Stimulated activated effector memory CD8-positive, alpha-beta T cell treated with anti-CD3 and anti-CD28 coated beads, Interleukin-12 subunit alpha, Interleukin-12 subunit beta, amount 100 ng/mL, for 72 hours (primary cell): Measurements from ENCODE around the gene SH2D2A.
"Not testable (repeated sequence)": the region's sequence is repeated elsewhere in the genome, so short reads cannot be mapped to it uniquely, and the experiment has no call there.

Experiments used
- ATAC-seq: fragments of 150-1000 bp; cut with Tn5 transposase; 2 replicates; pipeline ENCODE4 v1.10.0; 2021
- DNase-seq, 2 donors: peaks; one replicate each; pipeline ENCODE4 v3.0.0; 2021 to 2022; ENCODE audit warnings: low spot score in 2 of 2
- H3K27ac Mint-ChIP-seq: one replicate; pipeline ENCODE4 v1.8.0; 2022; ENCODE audit warnings: mild to moderate bottlenecking, mixed read lengths
- H3K36me3 Mint-ChIP-seq: one replicate; pipeline ENCODE4 v1.8.0; 2022; ENCODE audit warnings: mild to moderate bottlenecking, mixed read lengths
- H3K4me1 Mint-ChIP-seq: one replicate; pipeline ENCODE4 v1.8.0; 2022; ENCODE audit warnings: mixed read lengths
- H3K4me3 Mint-ChIP-seq: one replicate; pipeline ENCODE4 v1.8.0; 2022; ENCODE audit warnings: mild to moderate bottlenecking, mixed read lengths
- H3K9me3 Mint-ChIP-seq: one replicate; pipeline ENCODE4 v1.8.0; 2022; ENCODE audit warnings: mixed read lengths

The SH2D2A gene

DNA sequence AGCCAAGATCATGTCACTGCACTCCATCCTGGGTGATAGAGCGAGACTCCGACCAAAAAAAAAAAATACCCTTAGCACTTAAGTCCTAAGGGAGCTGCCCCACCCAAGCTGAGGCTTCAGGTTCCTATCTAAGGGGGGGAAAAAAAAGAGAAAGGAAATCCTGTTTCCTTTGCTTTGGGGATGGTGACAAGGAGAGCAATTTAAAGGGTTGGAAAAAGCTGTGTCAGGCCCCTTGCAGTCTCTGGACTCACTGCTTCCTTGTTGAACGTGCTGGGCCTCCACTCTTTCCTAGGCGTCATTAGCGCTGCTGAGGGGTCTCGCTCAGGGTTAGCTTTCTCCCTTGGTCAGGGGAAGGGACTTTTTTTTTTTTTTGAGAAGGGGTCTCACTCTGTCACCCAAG is 31.2 kb downstream of the SH2D2A start:
- DNase-seq: no peak
- Mint-ChIP-seq H3K9me3 (no peaks in the 10 kb centered on the region), H3K4me3 (no peak overlapping the region), H3K27ac (no peak overlapping the region), H3K36me3 (peaks cover 99% of the 10 kb centered on the region), H3K4me1 (peaks cover 21% of the 10 kb centered on the region)
- no peak for ATAC-seq

DNA sequence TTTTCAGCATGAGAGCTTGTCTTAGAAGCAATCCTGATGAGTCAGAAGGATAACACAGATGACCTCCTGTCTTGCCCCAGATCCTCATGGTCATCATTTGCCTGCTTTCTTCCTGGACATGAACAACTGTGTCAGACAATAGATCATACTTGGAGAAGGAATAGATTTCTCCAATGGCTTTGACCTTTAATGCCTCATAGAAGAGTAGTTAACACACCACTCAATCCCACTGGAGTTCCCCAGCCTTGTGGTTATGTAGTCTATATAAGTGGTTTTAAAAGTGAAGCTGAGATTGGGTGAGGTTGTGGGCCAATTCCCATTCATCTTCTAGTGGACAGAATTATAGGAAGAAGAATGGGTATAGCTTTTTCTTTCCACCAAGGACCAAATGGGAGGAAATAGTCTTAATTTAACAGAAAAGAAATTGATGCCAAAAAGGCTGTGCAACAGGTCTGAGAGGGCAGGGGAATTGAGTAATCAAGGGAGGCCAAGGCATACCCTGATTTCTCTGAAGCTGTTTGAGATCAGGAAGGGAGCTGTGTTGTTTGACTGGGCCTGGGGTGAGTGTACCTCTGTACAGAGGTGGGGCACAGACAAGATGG is 35.0 kb downstream of the SH2D2A start:
- Mint-ChIP-seq H3K4me3 (no peak overlapping the region), H3K36me3 (peaks cover 90% of the 10 kb centered on the region), H3K27ac (peak overlapping the region; percentile 67), H3K9me3 (no peaks in the 10 kb centered on the region), H3K4me1 (peaks cover 38% of the 10 kb centered on the region)
- ATAC-seq (peak; percentile 59), DNase-seq (no peak)

DNA sequence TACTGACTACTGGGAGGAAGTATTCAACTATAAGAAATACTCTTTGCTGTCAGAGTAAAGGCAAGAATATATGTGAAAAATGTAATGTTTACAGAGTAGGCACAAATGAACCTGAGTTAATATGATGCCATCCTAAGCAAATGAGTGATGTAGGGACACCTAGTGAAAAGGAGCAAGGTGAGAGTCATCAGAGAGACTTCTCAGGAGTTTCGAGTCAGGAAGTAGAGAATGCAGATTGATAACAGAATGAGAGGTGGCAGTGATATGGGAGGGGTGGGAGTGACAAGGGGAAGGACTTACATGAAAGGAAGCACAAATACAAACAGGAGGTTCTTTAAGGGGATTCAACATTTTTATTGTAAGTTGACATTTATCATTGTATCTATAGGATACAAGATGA is 39.1 kb downstream of the SH2D2A start:
- Mint-ChIP-seq H3K36me3 (peaks cover 89% of the 10 kb centered on the region), H3K27ac (peak overlapping the region; percentile 10), H3K4me3 (no peak overlapping the region), H3K9me3 (no peaks in the 10 kb centered on the region), H3K4me1 (peaks cover 58% of the 10 kb centered on the region)
- DNase-seq (no peak), ATAC-seq (no peak)

DNA sequence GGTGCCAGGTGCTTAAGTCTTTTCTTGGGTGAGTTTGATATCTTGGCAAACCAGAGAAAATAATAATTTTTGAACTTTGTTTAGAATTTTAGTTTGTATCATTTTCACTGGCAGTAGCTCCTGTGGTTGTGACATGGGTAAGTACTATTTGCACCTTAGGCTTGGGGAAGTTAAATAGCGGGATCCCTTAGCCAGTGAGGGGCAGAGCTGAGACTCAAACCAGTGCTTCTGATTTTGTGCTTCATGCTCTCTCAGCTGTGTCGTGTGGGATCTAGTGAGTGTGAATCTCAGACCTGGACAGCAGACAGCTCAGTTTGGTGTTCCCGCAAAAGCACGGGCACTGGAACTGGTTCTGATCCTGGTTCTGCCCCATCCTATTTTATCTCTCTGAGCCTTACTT is 39.7 kb downstream of the SH2D2A start:
- Mint-ChIP-seq H3K9me3 (no peaks in the 10 kb centered on the region), H3K4me1 (peaks cover 61% of the 10 kb centered on the region), H3K36me3 (peaks cover 89% of the 10 kb centered on the region), H3K27ac (peak overlapping the region; percentile 10), H3K4me3 (no peak overlapping the region)
- DNase-seq (no peak), ATAC-seq (no peak)

DNA sequence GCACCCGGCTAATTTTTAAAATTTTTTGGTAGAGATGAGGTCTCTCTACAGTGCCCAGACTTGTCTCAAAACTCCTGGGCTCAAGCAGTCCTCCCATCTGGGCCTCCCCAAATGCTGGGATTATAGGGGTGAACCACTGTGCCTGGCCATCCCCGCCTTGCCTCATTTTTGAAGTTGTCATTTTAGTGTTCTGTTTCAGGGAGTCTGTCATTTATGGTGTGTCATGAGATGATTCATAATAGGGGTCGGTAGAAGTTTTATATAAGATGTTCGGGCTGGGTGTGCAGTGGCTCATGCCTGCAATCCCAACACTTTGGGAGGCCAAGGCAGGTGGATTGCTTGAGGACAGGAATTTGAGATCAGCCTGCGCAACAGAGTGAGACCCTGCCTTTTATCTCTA is 40.8 kb downstream of the SH2D2A start:
- Mint-ChIP-seq H3K4me3 (peak overlapping the region; percentile 8), H3K4me1 (peaks cover 58% of the 10 kb centered on the region), H3K36me3 (peaks cover 89% of the 10 kb centered on the region), H3K27ac (peak overlapping the region; percentile 10), H3K9me3 (no peaks in the 10 kb centered on the region)
- DNase-seq (no peak), ATAC-seq (peak; percentile 83)

DNA sequence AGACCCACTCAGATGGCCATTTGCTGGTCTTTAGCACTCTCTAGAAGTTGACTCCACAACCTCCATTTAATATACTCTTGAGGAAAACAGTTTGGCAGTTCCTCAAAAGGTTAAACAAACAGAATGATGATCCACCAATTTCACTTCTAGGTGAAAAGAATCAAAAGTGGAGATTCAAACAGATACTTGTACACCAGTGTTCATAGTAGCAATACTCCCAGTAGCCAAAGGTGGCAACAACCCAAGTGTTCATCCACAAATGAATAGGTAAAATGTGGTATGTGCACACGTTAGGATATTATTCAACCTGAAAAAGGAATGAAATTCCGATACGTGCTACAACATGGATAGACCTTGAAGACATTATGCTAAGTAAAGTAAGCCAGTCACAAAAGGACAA is 43.0 kb downstream of the SH2D2A start:
- Mint-ChIP-seq H3K9me3 (no peaks in the 10 kb centered on the region), H3K4me3 (no peak overlapping the region), H3K36me3 (peaks cover 89% of the 10 kb centered on the region), H3K27ac (no peak overlapping the region), H3K4me1 (peaks cover 76% of the 10 kb centered on the region)
- DNase-seq: no peak
- ATAC-seq: peak; percentile 77

DNA sequence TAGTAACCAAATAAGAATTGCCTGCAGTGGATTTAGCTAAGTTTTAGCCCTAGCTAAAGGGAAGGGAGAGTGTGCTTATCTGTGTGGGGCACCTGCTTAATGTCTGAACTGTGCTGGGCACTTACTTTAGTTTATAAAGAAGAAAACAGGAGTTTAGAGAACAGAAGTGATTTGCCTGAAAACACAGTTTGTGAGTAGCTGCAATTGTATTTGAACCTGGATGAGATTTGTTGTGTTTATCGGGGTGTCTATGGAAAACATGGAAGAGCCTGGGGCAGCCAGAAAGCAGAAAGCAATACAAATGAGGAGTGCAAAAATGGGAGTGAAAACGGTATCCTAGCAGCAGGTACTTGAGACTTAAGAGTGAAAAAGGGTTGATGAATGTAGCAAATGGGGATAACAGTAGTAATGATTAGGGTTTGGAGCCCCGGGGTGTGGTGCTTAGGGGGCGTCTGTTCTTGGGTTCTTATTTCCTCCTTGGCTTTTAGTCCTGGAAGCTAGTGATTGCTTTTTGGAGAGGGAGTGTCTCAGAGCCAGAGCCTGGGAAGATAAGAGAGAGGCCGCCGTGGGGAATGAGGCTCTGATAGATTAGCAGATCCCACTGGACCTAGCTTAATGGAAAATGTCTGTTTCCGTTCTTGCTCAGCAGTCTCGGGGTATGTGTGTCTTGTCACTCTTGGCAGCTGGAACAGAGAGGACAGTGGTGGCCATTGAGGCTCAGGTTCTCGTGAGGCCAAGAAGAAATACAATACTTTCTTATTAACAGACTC is 43.7 kb downstream of the SH2D2A start:
- H3K4me3 Mint-ChIP-seq: no peak overlapping the region
- peak overlapping the region; percentile 42 for H3K27ac Mint-ChIP-seq
- DNase-seq (no peak), ATAC-seq (no peak)
- peaks cover 75% of the 10 kb centered on the region for H3K4me1 Mint-ChIP-seq
- H3K36me3 Mint-ChIP-seq: peaks cover 84% of the 10 kb centered on the region
- H3K9me3 Mint-ChIP-seq: no peaks in the 10 kb centered on the region

DNA sequence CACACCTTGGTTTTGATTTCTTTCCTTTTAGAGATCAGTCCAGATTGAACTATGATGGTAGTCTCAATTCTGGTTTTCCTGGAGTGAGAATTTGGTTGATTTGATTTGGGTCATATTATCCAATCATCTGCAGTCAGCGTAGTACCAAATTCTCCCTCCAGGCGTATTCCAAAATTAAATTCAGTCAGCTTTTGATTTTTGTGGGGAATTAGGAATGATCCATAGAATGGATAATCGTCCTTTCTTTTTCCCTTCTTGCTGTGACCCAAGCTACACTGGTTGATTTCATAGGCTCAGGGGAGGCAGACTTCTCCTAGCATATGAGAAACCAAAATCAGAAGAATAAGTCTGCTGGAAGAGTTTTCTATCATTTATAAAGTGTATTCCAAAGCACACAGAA is 44.4 kb downstream of the SH2D2A start:
- DNase-seq (no peak), ATAC-seq (no peak)
- H3K4me3 Mint-ChIP-seq: no peak overlapping the region
- peak overlapping the region; percentile 42 for H3K27ac Mint-ChIP-seq
- peaks cover 77% of the 10 kb centered on the region for H3K36me3 Mint-ChIP-seq
- H3K9me3 Mint-ChIP-seq: no peaks in the 10 kb centered on the region
- H3K4me1 Mint-ChIP-seq: peaks cover 68% of the 10 kb centered on the region

DNA sequence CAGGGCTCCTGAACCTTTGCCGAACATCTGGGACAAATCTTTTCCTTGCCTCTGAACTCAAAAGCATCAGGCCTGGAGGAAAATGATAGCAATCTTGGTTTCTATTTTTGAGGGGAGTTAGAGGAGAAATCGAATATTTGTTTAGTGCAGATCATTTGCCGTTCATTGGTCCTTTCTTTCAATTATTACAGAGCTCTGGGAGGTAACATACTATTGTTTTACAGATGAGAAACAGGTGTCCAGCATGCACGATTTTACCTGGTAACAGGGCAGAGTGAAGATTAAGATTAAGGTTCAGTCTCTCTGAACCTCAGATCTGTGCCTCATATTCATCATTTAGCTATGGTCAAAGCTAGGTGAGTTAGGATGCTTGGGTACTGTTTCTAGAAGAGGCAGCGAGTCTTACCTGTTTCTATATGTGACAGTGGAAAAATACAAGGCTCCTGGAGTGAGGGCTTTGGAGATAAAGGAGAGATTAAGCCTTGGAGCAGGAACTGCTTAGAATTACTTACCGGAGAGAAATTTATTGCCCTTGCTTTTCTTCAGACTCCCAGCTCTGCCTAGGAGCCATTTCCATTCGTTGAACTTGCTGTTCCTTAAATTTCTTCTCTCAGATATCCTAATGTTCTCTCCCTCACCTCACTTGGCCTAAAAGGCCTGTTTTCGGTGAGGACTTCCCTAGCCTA is 47.9 kb downstream of the SH2D2A start:
- no peaks in the 10 kb centered on the region for H3K9me3 Mint-ChIP-seq
- ATAC-seq: no peak
- H3K4me3 Mint-ChIP-seq: no peak overlapping the region
- H3K4me1 Mint-ChIP-seq: peaks cover 49% of the 10 kb centered on the region
- DNase-seq: no peak
- H3K27ac Mint-ChIP-seq: no peak overlapping the region
- peaks cover 44% of the 10 kb centered on the region for H3K36me3 Mint-ChIP-seq

DNA sequence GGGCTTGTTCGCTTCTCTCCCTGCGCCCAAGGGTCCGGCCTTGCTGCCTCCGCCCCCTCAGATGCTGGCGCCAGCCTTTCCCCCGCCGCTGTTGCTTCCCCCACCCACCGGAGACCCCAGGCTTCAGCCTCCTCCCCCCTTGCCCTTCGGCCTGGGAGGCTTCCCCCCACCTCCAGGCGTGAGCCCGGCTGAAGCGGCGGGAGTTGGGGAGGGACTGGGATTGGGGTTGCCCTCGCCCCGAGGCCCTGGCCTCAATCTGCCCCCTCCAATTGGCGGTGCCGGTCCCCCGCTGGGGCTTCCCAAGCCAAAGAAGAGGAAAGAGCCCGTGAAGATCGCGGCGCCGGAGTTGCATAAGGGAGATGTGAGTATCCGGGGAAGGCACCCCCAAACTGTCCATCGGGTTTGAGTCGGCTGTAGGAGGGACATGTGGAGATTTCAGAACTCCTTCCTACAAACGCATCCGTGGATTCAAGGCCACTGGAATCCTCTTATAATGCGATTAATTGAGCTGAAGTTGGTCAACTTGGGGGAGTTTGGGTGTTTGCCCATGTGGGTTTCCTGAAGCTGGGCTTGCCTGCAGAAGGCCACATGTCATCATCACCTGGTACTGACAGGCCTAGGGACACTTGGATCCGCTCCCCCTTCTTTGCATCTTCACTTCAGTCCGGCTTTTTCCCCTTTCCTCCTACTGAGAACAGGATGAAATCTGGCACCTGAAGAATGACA is 48.6 kb downstream of the SH2D2A start:
- H3K9me3 Mint-ChIP-seq: no peaks in the 10 kb centered on the region
- peaks cover 42% of the 10 kb centered on the region for H3K4me1 Mint-ChIP-seq
- H3K27ac Mint-ChIP-seq: no peak overlapping the region
- peaks cover 37% of the 10 kb centered on the region for H3K36me3 Mint-ChIP-seq
- H3K4me3 Mint-ChIP-seq: no peak overlapping the region
- ATAC-seq: peak; percentile 22
- peak; percentile 43 to 82 for DNase-seq

DNA sequence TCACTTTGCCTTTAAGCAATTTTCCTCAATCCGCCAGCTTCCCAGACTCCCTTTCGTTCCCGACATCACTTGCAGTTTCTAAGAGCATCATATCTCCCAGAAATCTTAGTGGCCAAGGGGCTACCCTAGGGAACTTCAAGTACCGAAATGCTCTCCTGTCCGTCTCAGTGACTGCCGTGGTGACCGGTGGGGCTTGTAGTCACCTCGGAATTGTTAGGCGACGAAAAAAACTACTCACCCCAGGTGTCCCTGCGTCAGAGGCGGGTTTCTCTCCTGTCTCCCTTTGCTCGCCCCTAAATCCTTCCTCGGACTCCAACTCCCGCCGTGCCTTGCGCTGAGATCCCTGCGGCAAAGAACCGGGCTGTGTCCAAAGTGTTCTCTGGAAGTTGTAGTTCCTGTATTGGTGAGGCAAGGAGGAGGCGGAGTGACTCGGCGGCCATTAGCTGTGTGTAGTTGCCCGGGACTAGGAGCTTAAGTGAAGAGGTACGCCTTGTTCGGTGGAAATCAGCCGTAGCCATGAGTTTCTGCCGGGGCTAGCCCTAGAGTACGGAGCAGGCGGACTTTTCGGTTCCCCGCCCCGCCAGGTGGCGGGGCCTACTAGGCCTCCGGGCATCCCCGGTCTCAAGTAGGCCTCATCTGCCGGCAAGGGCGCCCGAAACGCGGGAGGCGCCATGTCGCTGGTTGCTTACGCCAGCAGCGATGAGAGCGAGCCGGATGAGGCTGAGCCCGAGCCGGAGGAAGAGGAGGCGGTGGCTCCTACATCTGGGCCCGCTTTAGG is 49.4 kb downstream of the SH2D2A start, which contains the start of gene PRCC:
TSS of gene PRCC (plus strand) at position 435 of the 778 bp plus-strand sequence. CDS start at position 672, 237 bp downstream.
- DNase-seq (peak; percentile 84 to 97), ATAC-seq (peak; percentile 97)
- H3K4me1 Mint-ChIP-seq: peaks cover 34% of the 10 kb centered on the region
- no peak within 1 kb of the TSS for H3K27ac Mint-ChIP-seq
- peaks cover 29% of the 10 kb centered on the region for H3K36me3 Mint-ChIP-seq
- no peak within 1 kb of the TSS for H3K4me3 Mint-ChIP-seq
- H3K9me3 Mint-ChIP-seq: no peaks in the 10 kb centered on the region

DNA sequence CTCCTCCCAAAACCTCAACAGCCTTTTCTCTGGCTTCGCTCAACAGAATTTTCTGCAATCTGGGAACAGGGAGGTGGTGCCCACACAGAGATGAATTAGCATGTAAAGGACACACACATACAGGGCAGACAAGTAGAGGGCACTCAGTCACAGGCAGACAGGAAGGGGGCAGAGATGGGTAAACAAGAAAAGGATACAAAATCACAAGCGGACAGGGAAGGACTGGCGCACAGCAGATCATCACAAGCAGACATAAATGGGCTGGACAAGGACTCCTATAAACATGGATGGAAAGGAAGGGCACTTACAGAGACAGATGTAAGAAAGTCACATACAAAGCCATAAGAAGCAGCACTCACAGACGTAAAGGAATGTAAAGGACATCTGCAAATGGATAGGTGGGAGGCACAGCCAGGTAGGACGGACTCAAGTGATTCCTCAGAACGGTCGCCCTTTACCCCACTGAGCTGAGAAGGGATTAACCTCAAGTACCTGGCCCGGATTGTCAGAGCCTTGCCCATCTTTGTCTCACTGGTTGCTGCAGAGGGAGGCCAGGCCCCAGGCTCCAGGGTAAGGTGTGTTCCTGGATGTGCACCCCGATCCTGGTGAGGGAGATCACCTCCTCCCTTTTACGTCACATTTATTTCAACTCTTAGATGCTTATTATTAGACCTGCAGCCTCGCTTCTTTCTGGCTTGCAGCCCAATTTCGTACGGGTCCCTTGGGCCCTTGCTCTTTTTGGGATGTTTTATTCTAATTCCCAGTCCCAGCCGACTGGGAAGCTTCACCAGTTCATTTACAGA is 50.1 kb downstream of the SH2D2A start:
- Mint-ChIP-seq H3K4me3 (no peak overlapping the region), H3K36me3 (peaks cover 21% of the 10 kb centered on the region), H3K27ac (no peak overlapping the region), H3K9me3 (no peaks in the 10 kb centered on the region), H3K4me1 (peaks cover 31% of the 10 kb centered on the region)
- ATAC-seq: peak; percentile 2
- DNase-seq: peak in 1 of 2 donors; percentile 18

DNA sequence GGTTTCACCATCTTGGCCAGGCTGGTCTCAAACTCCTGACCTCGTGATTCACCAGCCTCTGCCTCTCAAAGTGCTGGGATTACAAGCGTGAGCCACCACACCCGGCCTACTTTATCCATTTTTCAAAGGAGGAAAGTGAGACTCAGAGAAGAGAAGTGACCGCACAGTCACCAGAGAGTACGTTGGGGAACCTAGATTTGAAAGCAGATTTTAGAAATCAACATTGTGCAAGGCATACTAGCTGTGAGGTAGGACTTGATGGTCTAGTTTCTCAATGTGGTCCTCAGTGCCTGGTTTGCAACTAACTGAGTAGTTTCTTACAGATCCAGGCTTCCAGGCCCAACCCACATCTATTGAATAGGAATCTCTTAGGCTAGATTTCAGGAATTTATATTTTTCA is 51.0 kb downstream of the SH2D2A start:
- H3K4me1 Mint-ChIP-seq: peaks cover 22% of the 10 kb centered on the region
- no peak for ATAC-seq
- H3K36me3 Mint-ChIP-seq: peaks cover 13% of the 10 kb centered on the region
- DNase-seq: no peak
- H3K4me3 Mint-ChIP-seq: no peak overlapping the region
- no peak overlapping the region for H3K27ac Mint-ChIP-seq
- no peaks in the 10 kb centered on the region for H3K9me3 Mint-ChIP-seq

DNA sequence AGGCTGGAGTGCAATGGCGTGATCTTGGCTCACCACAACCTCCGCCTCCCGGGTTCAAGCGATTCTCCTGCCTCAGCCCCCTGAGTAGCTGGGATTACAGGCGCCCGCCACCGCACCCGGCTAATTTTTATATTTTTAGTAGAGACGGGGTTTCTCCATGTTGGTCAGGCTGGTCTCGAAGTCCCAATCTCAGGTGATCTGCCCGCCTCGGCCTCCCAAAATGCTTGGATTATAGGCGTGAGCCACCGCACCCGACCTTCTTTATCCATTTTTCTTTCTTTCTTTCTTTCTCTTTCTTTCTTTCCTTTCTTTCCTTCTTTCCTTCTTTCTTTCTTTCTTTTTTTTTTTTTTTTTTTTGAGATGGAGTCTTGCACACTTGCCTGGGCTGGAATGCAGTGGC is 51.5 kb downstream of the SH2D2A start:
- ATAC-seq, DNase-seq, H3K36me3 Mint-ChIP-seq, H3K9me3 Mint-ChIP-seq, H3K27ac Mint-ChIP-seq, H3K4me3 Mint-ChIP-seq: not testable (repeated sequence)
- H3K4me1 Mint-ChIP-seq: peaks cover 19% of the 10 kb centered on the region
